ENCODE measurements around the gene TUBAL3.

DNA sequence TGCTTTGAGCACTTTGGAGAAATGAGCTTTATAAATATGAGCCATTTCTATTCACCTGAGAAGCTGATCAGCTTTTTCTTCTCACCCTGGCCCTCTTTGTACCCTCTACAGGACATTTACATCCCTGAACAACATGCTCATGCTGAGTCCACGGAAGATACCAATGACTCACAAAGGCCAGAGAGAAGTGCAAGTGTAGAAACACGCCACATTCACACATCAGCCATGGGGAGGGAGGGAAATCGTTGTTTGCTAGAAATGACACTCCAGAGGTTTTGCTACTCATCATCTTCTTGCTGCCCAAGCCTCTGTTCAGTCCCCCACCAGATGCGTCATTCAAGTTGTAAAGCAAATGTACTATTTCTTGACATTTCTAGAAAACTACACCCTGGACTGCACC is 42.7 kb downstream of the TUBAL3 start:
- TF ChIP-seq, protein P1, sequence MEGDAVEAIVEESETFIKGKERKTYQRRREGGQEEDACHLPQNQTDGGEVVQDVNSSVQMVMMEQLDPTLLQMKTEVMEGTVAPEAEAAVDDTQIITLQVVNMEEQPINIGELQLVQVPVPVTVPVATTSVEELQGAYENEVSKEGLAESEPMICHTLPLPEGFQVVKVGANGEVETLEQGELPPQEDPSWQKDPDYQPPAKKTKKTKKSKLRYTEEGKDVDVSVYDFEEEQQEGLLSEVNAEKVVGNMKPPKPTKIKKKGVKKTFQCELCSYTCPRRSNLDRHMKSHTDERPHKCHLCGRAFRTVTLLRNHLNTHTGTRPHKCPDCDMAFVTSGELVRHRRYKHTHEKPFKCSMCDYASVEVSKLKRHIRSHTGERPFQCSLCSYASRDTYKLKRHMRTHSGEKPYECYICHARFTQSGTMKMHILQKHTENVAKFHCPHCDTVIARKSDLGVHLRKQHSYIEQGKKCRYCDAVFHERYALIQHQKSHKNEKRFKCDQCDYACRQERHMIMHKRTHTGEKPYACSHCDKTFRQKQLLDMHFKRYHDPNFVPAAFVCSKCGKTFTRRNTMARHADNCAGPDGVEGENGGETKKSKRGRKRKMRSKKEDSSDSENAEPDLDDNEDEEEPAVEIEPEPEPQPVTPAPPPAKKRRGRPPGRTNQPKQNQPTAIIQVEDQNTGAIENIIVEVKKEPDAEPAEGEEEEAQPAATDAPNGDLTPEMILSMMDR (IDR thresholded peaks at IDR 0.05) = no peak
- no peak for TF ChIP-seq POLR2A (IDR thresholded peaks at IDR 0.05)

All from adrenal gland (tissue), 5 donors.